Femur (tissue), 1 donor: ENCODE results near the gene LEKR1.

Source experiments
- DNase-seq: peaks from one replicate; pipeline ENCODE4 v3.0.0-alpha.2; 2017

The LEKR1 gene

GRCh38 chr3:157086775-157087174 is 260.6 kb downstream of the LEKR1 start:
- no peak for DNase-seq

GRCh38 chr3:157087373-157087772 is 261.2 kb downstream of the LEKR1 start:
- DNase-seq: no peak

- no peak for DNase-seq
Measured at GRCh38 chr3:157087780-157088600, 261.8 kb downstream of the LEKR1 start.

GRCh38 chr3:157088601-157089454 is 262.7 kb downstream of the LEKR1 start:
- peak; percentile 97 for DNase-seq

GRCh38 chr3:157089455-157090221 is 263.5 kb downstream of the LEKR1 start:
- DNase-seq: peak; percentile 48

- no peak for DNase-seq
Measured at GRCh38 chr3:157091083-157091833, 265.1 kb downstream of the LEKR1 start.

GRCh38 chr3:157092230-157092629 is 266.1 kb downstream of the LEKR1 start:
- DNase-seq: no peak

- DNase-seq: no peak
Measured at GRCh38 chr3:157093096-157093495, 266.9 kb downstream of the LEKR1 start.

- DNase-seq: no peak
Measured at GRCh38 chr3:157094301-157094700, 268.1 kb downstream of the LEKR1 start.

GRCh38 chr3:157094751-157095480 is 268.8 kb downstream of the LEKR1 start:
- DNase-seq: no peak
